Coronary artery (tissue), 2 donors: ENCODE data around the gene RBMS1.
"Not testable (repeated sequence)": the region's sequence is repeated elsewhere in the genome, so short reads cannot be mapped to it uniquely, and the experiment has no call there.

ENCODE experiments used
- DNase-seq: peaks from one replicate; pipeline ENCODE4 v3.0.0-alpha.2; 2017; ENCODE audit warnings: low spot score
- H3K27ac ChIP-seq, 2 donors: fragments of 200-600 bp; sonication (generic); one replicate each; pipeline ENCODE4 v1.5.1; 2016 to 2019
- H3K4me3 ChIP-seq: fragments of 200-600 bp; sonication (generic); 2 replicates; pipeline ENCODE4 v1.5.1; 2016; ENCODE audit warnings: mild to moderate bottlenecking, moderate library complexity
- TF ChIP-seq, protein P1 (sequence below): fragments of 200-600 bp; sonication (generic); IDR thresholded peaks from one replicate; pipeline ENCODE4 v1.5.1; 2019; ENCODE audit warnings: antibody characterized with exemption

Gene RBMS1

DNA sequence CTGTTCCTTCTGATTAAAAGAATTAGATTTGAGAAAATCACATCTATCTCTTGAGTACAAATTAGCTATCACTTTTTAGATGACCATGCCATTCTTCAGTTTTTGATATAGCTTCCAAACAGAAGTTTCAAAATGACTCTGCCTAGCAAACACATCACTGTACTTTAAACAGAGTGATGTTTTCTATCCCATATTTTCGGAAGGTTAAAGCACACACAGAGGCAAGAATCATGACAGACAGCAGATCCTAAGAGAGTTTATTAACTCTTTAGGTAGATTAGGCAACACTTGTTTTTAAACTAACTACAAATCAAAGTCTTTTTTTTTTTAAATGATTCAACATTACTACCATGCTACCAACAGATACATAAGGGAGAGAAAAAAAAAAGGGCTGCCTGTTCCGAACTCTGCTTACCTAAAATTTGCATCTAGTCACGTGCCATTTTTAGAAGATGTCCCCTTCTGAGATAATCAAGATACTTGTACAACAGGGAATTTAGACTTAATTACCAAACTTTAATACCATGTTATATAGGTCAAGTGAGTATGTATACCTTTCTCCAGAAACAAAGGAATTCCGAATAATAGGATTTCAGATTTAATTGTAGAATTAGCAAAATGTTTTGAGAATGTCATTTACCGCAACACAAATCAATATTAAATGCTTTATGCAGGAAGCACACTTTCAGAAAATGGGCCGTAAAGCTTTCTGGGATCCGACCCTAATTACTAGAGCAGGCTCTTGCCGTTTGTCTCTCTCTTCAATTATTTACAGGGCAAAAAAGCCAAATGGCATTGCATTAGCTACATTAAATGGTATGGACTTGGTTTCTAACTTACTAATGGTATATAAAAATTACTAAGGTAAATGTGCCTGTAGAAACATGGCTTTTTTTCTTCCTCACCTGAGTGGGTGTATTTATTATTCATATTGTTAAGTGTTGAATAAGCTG lies 2.6 kb downstream of the RBMS1 start:
- H3K27ac ChIP-seq, result peak overlapping the region; percentile 92 to 97
- DNase-seq, result no peak
- peak overlapping the region; percentile 91 for H3K4me3 ChIP-seq
- TF ChIP-seq, protein P1, sequence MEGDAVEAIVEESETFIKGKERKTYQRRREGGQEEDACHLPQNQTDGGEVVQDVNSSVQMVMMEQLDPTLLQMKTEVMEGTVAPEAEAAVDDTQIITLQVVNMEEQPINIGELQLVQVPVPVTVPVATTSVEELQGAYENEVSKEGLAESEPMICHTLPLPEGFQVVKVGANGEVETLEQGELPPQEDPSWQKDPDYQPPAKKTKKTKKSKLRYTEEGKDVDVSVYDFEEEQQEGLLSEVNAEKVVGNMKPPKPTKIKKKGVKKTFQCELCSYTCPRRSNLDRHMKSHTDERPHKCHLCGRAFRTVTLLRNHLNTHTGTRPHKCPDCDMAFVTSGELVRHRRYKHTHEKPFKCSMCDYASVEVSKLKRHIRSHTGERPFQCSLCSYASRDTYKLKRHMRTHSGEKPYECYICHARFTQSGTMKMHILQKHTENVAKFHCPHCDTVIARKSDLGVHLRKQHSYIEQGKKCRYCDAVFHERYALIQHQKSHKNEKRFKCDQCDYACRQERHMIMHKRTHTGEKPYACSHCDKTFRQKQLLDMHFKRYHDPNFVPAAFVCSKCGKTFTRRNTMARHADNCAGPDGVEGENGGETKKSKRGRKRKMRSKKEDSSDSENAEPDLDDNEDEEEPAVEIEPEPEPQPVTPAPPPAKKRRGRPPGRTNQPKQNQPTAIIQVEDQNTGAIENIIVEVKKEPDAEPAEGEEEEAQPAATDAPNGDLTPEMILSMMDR, result no peak

DNA sequence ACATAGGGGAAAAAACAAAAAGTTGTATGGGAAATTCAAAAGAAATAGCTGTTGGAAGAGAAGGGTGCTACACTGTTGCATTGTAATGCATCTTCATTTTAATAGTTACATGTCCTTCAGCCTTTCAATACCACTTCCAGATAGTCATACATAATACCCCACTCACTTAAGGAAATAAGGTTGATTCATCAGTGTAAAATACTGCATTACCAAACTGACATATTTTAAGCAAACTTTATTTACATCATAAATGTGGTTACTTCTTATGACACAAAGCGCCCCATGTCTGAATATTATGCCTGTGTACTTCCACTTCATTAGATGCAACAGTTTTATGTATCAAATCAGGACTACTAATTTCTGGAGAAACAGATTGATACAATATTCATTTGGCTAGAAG lies 4.5 kb downstream of the RBMS1 start:
- Histone ChIP-seq H3K4me3 (no peak overlapping the region), H3K27ac (no peak overlapping the region)
- TF ChIP-seq, protein P1, result no peak
- DNase-seq, result no peak

DNA sequence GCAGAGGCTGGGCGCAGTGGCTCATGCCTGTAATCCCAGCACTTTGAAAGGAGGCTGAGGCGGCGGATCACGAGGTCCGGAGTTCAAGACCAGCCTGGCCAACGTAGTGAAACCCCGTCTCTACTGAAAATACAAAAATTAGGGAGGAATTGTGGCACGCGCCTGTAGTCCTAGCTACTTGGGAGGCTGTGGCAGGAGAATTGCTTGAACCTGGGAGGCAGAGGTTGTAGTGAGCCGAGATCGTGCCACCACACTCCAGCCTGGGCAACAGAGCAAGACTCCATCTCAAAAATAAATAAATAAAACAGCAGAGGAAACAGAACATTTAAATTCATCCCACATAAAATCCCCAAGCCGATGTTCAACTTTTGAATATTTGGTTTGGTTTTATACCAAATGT lies 5.3 kb downstream of the RBMS1 start:
- H3K27ac ChIP-seq, H3K4me3 ChIP-seq, DNase-seq: not testable (repeated sequence)

DNA sequence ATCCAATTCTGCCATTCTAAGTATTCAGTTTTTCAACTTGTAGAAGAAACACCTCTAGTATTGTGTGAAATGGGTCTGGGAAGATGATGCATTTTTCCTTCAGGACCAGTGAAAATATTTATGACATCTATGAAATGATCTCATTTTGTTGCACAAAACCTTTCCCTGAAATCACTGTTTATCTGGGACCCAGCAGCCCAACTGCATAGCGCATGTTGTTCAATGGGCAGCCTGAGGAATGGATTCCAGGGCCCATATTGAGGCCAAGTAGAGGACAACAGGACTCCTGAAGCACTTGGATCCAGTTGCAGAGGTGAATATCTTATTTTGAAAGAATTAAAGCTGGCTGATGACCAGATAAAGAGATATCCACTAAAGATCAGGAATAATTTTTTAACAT lies 7.3 kb downstream of the RBMS1 start:
- TF ChIP-seq, protein P1, result no peak
- no peak for DNase-seq
- Histone ChIP-seq H3K4me3 (no peak overlapping the region), H3K27ac (peak overlapping the region in 1 of 2 donors; percentile 7)

DNA sequence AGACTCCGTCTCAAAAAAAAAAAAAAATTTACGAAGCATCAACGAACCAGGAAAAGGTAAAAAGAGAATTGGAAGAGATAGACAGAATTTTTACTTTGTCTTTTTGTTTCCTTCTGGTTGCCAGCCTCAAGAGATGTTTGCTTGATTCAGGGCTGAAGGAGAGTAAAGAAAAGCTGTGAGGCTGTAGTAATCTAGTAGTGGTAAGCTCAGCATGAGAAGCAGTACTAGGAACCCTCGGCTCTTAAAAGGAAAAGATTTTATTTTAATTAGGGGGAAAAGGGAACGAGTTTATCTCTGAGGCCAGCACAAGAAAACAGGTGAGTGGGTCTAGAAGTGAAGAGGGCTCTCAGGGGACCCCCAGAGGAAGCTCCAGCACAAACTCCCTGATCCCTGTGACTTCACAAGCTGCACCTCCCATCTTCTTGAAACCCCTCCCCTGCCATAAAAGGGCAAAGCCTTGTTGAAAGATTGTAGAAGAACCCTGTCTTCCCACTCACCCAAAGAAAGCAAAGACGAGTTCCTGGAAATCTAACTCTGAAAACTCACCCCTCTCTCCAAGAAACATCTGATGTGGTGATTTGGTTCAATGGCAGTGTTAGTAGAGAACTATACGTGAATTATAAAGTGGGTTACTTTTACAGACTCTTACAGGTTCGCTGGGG lies 8.6 kb downstream of the RBMS1 start:
- DNase-seq, result no peak
- no peak overlapping the region for H3K4me3 ChIP-seq
- no peak overlapping the region for H3K27ac ChIP-seq
- TF ChIP-seq, protein P1, result no peak

DNA sequence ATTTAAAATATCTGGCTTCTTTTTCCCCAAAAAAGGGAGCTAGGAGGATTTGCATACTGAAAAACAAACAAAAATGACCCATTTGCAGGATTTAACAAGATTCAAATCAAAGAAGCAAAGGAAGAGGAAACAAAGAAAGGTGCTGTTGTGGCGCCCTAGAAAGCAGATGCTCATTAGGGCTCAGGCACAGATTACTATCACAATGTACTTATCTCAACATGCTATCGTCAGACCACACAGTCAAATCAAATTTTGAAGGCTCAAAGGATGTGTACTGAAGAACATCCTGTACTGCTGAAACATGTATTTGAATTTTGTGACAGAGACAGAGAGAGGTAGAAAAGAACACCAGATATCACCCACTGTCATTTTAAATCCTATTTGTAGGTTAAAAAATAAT lies 10.9 kb downstream of the RBMS1 start:
- no peak for DNase-seq
- no peak overlapping the region for H3K4me3 ChIP-seq
- H3K27ac ChIP-seq, result no peak overlapping the region
- TF ChIP-seq, protein P1, result no peak

DNA sequence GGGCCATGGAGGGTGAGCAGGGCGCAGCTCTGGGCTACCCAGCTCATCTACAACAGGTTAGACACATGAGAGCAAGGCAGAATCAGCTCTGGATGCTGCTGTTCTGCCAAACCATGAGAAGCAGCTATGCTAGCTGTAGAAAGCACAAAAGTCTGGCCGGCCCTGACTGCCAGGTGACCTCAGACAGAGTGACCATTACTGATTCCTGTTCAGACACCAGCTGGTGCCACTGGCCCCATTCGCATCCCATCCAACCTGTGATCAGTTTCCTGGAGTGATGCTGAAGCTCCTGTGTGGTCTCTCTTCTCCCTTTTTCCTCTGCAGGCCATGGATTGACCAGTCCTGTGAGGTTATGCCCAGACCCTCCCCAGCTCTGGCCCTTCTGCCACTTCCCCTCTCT lies 14.3 kb downstream of the RBMS1 start:
- no peak for DNase-seq
- TF ChIP-seq, protein P1, result no peak
- H3K27ac ChIP-seq, result no peak overlapping the region
- H3K4me3 ChIP-seq, result no peak overlapping the region
